ENCODE data around the gene GZMM.

Gene GZMM

DNA sequence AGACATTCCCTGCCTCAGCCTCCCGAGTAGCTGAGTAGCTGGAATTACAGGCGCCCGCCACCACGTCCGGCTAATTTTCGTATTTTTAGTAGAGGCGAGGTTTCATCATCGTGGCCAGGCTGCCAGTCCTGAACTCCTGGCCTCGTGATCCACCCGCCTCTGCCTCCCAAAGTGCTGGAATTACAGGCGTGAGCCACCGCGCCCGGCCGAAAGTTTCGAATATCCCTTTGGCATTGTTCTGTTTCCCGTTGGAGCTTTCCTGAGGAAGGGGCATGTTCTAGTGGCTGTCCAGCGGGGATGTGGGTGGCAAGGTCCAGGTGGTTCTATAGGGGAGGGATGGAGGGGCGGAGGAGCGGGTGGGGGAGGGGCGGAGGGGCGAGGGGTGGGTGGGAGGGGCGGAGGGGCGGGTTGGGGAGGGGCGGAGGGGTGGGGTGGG lies 26.4 kb downstream of the GZMM start:
- TF ChIP-seq, protein P1, sequence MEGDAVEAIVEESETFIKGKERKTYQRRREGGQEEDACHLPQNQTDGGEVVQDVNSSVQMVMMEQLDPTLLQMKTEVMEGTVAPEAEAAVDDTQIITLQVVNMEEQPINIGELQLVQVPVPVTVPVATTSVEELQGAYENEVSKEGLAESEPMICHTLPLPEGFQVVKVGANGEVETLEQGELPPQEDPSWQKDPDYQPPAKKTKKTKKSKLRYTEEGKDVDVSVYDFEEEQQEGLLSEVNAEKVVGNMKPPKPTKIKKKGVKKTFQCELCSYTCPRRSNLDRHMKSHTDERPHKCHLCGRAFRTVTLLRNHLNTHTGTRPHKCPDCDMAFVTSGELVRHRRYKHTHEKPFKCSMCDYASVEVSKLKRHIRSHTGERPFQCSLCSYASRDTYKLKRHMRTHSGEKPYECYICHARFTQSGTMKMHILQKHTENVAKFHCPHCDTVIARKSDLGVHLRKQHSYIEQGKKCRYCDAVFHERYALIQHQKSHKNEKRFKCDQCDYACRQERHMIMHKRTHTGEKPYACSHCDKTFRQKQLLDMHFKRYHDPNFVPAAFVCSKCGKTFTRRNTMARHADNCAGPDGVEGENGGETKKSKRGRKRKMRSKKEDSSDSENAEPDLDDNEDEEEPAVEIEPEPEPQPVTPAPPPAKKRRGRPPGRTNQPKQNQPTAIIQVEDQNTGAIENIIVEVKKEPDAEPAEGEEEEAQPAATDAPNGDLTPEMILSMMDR (IDR thresholded peaks at IDR 0.05; ENCODE audit: insufficient read depth, low read depth, low read length, missing control alignments) = no peak
- DNase-seq (ENCODE audit: low read depth) = no peak
- H3K4me3 ChIP-seq (ENCODE audit: low read length) = no peak overlapping the region

DNA sequence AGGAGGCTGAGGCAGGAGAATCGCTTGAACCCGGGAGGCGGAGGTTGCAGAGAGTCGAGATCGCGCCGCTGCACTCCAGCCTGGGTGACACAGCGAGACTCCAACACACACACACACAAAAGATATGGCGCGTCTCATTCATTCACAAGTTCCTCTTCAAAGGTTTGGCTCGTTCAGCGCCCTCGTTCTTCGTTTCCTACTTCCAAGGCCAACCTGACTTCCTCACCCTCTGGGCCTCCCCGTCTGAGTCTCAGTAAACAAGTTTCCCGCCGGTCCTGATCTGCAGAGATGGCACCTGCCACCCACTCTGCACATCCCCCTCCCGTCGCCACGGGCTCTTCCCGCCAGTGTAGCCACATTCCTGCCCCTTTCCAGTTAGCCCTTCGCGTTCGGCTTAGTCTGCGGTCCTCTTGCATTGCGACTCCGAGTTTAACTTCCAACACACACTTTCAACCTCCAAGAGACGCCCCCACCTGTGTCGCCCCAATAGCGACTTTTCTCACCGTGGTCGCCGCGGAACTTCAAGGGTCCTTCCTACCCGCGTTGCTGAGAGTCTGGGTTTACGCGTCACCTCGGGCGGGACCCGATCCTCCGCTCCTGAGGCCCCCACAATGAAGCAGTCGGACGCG lies 27.2 kb downstream of the GZMM start:
- peak; percentile 55 for DNase-seq (ENCODE audit: low read depth)
- TF ChIP-seq, protein P1 (IDR thresholded peaks at IDR 0.05; ENCODE audit: insufficient read depth, low read depth, low read length, missing control alignments) = no peak
- H3K4me3 ChIP-seq (ENCODE audit: low read length) = peak overlapping the region; percentile 51

DNA sequence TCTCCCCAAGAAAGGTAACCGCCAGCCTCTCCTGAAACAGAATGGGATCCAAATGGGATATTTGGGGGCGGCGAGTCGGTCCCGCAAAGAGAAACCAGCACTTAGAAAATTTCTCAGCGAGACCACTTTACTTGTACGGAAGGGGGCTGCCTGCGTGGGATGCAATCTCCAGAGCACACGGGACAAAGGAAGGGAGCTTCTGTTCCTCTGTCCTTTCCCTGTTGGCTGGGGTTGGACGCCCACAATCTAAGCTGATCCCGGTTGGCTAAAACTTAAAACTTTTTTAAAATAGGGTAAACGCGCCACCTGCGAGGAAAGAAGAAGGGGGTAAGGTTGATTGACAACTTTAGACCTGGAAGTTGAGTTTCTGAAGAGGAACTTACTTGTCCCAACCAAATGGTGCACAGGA lies 27.7 kb downstream of the GZMM start:
- TF ChIP-seq, protein P1 (IDR thresholded peaks at IDR 0.05; ENCODE audit: insufficient read depth, low read depth, low read length, missing control alignments) = no peak
- DNase-seq (ENCODE audit: low read depth) = peak; percentile 46
- peak overlapping the region; percentile 51 for H3K4me3 ChIP-seq (ENCODE audit: low read length)

DNA sequence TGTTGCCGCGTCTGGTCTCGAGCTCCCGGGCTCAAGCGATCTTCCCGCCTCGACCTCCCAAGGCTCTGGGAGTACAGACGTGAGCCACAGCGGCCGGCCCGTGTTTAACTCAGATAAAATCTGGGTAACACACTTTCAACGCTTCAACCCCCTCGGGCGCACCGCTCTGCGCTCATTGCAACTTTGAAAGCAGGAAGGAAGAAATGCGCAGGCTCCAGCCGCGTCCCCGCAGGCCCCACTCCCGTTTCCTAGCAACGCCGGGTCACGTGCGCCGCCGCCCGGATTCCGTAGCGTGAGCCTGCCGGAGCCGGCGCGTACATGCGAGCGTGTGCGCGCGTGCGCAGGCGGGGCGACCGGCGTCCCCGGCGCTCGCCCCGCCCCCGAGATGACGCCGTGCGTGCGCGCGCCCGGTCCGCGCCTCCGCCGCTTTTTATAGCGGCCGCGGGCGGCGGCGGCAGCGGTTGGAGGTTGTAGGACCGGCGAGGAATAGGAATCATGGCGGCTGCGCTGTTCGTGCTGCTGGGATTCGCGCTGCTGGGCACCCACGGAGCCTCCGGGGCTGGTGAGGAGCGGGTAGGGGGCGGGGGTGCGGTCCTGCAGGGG lies 28.4 kb downstream of the GZMM start, which contains the start of gene BSG:
Gene BSG, plus strand, starts transcription at position 457 of the 603 bp plus-strand sequence. Its CDS starts 39 bp downstream, at position 496.
- peak within 1 kb of the TSS; percentile 92 for H3K4me3 ChIP-seq (ENCODE audit: low read length)
- DNase-seq (ENCODE audit: low read depth) = peak; percentile 99
- TF ChIP-seq, protein P1 (IDR thresholded peaks at IDR 0.05; ENCODE audit: insufficient read depth, low read depth, low read length, missing control alignments) = no peak

DNA sequence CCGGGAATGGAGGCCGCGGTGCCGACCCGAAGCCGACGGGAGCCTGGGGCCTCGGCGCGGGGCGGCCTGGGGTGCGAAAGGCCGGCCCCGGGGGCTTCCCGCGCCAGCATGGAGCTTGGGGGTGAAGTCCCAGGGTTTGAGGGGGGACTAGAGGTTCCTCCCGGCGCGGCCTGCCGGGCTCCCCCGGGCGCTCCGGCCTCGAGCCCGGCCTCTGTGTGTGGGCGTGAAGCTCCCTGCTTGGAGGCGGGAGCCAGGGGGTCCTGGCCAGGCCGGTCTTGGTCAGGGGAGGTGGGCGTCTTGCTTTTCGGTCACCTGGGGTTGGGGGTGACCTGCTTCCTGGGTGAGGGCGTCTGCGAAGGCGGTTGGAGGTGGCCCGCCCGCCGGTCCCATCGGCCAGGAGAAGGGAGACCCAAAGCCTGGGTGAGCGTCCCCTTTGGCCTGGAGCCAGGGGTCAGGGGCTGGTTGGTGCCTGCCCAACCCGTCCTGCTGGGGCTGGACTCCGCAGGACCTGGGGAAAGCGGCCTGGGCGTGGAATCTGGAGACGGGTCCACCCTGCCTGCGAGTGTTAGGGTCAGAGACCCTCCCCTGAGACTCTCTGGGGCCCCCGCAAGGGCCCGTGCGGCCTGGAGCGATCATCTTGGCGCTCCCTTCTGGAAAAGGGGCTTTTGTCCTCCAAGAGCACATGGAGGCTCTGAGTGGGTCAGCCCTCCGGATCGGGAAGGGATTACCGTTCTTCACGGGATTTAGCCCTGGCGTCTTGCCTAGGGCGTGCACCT lies 29.1 kb downstream of the GZMM start:
- peak; percentile 63 for DNase-seq (ENCODE audit: low read depth)
- TF ChIP-seq, protein P1 (IDR thresholded peaks at IDR 0.05; ENCODE audit: insufficient read depth, low read depth, low read length, missing control alignments) = no peak
- H3K4me3 ChIP-seq (ENCODE audit: low read length) = peak overlapping the region; percentile 92

DNA sequence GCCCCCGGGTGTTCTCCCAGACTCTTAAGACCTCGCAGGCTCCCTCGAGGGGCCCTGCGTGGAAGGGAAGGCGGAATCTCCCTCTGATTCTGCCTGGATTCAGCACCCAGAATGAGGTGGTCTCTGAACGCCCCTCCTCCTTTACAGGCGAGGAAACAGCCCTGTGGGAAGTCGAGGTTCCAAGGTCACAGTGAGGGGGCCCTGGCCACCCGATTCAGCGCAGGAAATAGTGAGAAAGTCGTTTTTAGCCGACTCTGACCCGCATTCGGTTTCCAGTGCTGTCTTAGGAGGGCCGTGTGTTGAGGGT lies 29.6 kb downstream of the GZMM start:
- DNase-seq (ENCODE audit: low read depth) = no peak
- H3K4me3 ChIP-seq (ENCODE audit: low read length) = peak overlapping the region; percentile 92
- TF ChIP-seq, protein P1 (IDR thresholded peaks at IDR 0.05; ENCODE audit: insufficient read depth, low read depth, low read length, missing control alignments) = no peak
